ENCODE results near the gene RAB29.

Gene RAB29

DNA sequence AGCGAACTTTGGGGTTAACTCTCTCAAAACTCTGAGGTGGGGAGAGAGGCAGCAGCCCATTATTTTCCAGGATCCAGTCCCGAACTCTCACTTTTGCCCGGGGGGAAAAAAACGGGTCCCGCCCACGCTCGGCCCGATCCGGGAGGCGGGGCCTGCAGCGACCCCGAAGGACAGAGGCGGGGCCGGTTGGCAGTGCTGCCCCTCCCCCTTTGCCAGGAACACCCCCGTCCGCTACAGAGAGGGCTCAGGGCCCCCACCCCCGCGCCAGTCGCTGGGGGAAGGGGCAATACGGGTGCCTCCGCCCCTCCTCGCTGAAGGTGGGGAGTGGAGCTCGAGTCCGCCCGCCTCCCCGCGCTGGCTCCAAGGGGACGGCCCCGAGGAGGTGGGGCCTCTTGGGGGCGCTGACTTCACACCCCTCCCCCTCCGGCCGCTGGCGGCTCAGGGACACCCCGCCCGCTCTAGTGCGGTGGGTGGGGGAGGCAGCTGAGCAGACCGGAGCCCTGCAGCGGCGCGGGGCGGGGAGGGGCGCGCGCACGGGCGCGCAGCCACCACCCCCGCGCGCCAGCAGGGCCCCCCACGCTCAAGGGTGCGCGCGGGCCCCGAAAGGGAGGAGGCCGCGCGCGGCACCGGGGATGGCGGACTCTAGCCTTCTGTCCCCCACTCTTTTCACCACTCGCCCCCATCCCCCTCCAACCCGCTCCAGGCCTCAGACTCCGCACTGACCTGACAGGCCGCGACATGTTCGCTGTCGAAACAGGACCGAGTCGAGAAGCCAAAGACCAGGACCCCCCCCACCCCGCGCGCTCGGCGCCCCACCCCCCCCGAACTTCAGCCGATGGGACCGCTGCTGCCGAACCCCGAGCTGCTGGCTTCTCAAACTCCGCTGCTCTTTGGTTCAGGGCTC lies 25.8 kb downstream of the RAB29 start:
- Histone ChIP-seq H3K36me3 (ENCODE audit: control insufficient read depth in 2 of 2, insufficient read depth in 2 of 2, low read length in 2 of 2) (peaks cover 0 to 5% of the 10 kb centered on the region in 2 donors), H3K27me3 (ENCODE audit: control insufficient read depth in 2 of 2, insufficient read depth in 2 of 2, low read length in 2 of 2) (no peaks in the 10 kb centered on the region), H3K9me3 (ENCODE audit: control insufficient read depth in 2 of 2, low read length in 2 of 2) (no peaks in the 10 kb centered on the region), H3K4me1 (ENCODE audit: control insufficient read depth in 2 of 2, insufficient read depth in 2 of 2, low read length in 2 of 2) (peaks cover 14 to 22% of the 10 kb centered on the region in 2 donors), H3K9ac (ENCODE audit: low read depth in 1 of 2, low read length in 2 of 2) (peak overlapping the region; percentile 71 to 93), H3K27ac (ENCODE audit: low read depth in 2 of 2, low read length in 2 of 2) (peak overlapping the region; percentile 97 to 98), H3K4me3 (ENCODE audit: low read length in 2 of 2) (peak overlapping the region; percentile 75 to 82)

DNA sequence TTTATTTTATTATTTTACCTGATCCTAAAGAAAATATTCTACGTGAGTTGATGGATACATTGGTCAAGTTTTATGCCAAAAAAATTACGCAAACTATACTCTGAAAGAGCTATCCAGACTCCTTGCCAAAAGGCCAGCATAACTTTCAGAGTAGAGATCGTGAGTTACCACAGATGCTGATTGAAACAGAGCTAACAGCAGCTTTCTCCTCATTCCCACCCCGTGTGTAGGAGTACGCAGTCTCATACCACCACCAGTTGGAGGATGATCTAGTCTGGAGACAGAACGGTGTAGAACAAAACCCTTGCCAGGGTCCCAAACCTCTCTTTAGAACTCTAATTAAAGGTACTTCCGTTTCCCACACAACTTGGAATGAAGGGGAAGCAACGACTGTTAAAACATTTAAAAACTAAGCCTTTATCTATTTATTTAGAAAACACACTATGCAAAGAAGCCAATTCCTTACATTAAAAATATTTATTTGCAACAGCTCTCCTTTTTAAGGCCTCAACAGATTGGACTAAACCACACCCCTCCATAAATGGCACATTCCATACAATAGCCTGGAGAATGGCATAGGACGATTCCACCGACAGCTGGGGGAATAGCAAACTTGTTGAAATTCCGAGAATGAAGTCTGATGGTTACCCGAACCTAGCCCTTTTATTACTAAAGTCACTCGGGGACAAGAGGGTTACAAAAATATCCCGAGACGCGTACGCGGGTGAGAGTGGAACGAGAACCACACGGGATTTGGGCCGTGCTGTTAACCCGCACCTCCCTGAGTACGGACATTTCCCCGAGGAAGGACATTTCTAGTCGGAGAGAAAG lies 26.7 kb downstream of the RAB29 start:
- H3K27ac ChIP-seq (ENCODE audit: low read depth in 2 of 2, low read length in 2 of 2), result peak overlapping the region; percentile 97 to 98
- H3K9ac ChIP-seq (ENCODE audit: low read depth in 1 of 2, low read length in 2 of 2), result peak overlapping the region; percentile 71 to 73
- peaks cover 14 to 22% of the 10 kb centered on the region in 2 donors for H3K4me1 ChIP-seq (ENCODE audit: control insufficient read depth in 2 of 2, insufficient read depth in 2 of 2, low read length in 2 of 2)
- H3K36me3 ChIP-seq (ENCODE audit: control insufficient read depth in 2 of 2, insufficient read depth in 2 of 2, low read length in 2 of 2), result peaks cover 0 to 5% of the 10 kb centered on the region in 2 donors
- no peaks in the 10 kb centered on the region for H3K9me3 ChIP-seq (ENCODE audit: control insufficient read depth in 2 of 2, low read length in 2 of 2)
- no peaks in the 10 kb centered on the region for H3K27me3 ChIP-seq (ENCODE audit: control insufficient read depth in 2 of 2, insufficient read depth in 2 of 2, low read length in 2 of 2)
- peak overlapping the region; percentile 75 to 82 for H3K4me3 ChIP-seq (ENCODE audit: low read length in 2 of 2)

DNA sequence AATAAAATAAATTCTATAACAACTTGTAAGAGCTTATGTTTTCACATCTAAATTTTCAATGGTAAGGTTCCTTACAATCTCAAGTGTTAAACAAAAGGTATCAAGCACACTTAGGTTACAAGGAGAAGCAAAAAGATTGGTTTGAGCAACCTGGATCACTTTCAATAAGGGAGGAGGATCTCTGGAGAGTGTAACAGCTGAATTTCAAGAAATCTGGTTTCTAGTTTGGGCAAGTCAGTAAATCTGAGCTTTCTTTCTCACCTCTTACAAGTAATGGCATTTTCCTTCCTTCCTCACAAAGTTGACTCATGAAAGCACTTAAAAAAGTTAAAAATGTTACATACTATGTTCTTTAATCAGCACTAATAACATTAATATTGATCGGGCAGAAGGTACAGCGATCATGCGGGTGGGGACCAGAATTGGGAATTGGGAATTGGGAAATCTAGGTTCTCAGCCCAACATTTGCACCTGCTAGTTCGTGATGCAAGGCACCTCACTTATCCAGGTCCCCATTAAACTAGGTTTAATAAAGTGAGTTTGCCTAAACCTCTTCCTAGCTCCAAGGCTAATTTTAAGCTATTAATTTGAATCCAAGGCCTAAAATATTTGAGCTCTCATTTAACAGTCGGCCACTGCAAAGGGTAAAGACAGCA lies 28.4 kb downstream of the RAB29 start:
- peaks cover 14 to 22% of the 10 kb centered on the region in 2 donors for H3K4me1 ChIP-seq (ENCODE audit: control insufficient read depth in 2 of 2, insufficient read depth in 2 of 2, low read length in 2 of 2)
- H3K27me3 ChIP-seq (ENCODE audit: control insufficient read depth in 2 of 2, insufficient read depth in 2 of 2, low read length in 2 of 2), result no peaks in the 10 kb centered on the region
- H3K27ac ChIP-seq (ENCODE audit: low read depth in 2 of 2, low read length in 2 of 2), result no peak overlapping the region
- H3K4me3 ChIP-seq (ENCODE audit: low read length in 2 of 2), result peak overlapping the region in 1 of 2 donors; percentile 2
- peaks cover 0 to 5% of the 10 kb centered on the region in 2 donors for H3K36me3 ChIP-seq (ENCODE audit: control insufficient read depth in 2 of 2, insufficient read depth in 2 of 2, low read length in 2 of 2)
- H3K9ac ChIP-seq (ENCODE audit: low read depth in 1 of 2, low read length in 2 of 2), result no peak overlapping the region
- H3K9me3 ChIP-seq (ENCODE audit: control insufficient read depth in 2 of 2, low read length in 2 of 2), result no peaks in the 10 kb centered on the region

DNA sequence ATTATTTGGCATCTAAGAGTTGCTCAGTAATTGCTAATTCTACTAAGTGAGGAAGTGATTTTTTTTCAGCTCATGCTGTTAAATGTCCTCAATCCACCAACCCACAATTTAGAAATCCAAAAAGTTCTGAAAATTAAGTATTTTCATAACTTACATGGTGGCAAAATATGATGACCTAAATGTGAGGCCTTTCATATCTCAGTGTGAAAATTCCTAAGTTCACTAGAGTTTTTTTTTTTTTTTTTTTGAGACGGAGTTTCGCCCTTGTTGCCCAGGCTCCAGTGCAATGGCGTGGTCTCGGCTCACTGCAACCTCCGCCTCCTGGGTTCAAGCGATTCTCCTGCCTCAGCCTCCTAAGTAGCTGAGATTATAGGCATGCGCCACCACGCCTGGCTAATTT lies 30.9 kb downstream of the RAB29 start:
- Histone ChIP-seq H3K4me3 (ENCODE audit: low read length in 2 of 2) (no peak overlapping the region), H3K27ac (ENCODE audit: low read depth in 2 of 2, low read length in 2 of 2) (no peak overlapping the region), H3K27me3 (ENCODE audit: control insufficient read depth in 2 of 2, insufficient read depth in 2 of 2, low read length in 2 of 2) (no peaks in the 10 kb centered on the region), H3K36me3 (ENCODE audit: control insufficient read depth in 2 of 2, insufficient read depth in 2 of 2, low read length in 2 of 2) (peaks cover 0 to 5% of the 10 kb centered on the region in 2 donors), H3K9me3 (ENCODE audit: control insufficient read depth in 2 of 2, low read length in 2 of 2) (no peaks in the 10 kb centered on the region), H3K9ac (ENCODE audit: low read depth in 1 of 2, low read length in 2 of 2) (no peak overlapping the region), H3K4me1 (ENCODE audit: control insufficient read depth in 2 of 2, insufficient read depth in 2 of 2, low read length in 2 of 2) (peaks cover 17% of the 10 kb centered on the region in 2 donors)

DNA sequence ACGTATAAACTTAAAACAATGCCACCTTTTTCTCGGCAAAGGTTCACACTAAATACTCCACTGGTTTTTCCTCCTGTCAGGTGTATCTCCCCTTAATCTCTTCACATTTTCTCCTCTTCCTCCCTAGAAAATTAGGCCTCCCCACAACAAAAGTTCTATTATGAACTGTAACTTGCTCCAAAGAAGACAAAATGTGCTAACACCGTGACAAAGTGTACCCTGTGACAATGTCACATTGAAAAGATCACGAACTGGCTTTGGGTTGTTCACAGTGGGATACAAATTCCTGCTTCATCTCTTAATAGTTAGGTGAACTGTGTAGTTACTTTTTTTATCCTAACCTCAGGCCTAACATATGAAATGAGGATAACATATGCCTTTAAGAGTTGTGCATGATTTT lies 31.3 kb downstream of the RAB29 start:
- no peaks in the 10 kb centered on the region for H3K27me3 ChIP-seq (ENCODE audit: control insufficient read depth in 2 of 2, insufficient read depth in 2 of 2, low read length in 2 of 2)
- H3K9ac ChIP-seq (ENCODE audit: low read depth in 1 of 2, low read length in 2 of 2), result no peak overlapping the region
- H3K27ac ChIP-seq (ENCODE audit: low read depth in 2 of 2, low read length in 2 of 2), result no peak overlapping the region
- H3K4me1 ChIP-seq (ENCODE audit: control insufficient read depth in 2 of 2, insufficient read depth in 2 of 2, low read length in 2 of 2), result peaks cover 17 to 18% of the 10 kb centered on the region in 2 donors
- H3K4me3 ChIP-seq (ENCODE audit: low read length in 2 of 2), result no peak overlapping the region
- no peaks in the 10 kb centered on the region for H3K9me3 ChIP-seq (ENCODE audit: control insufficient read depth in 2 of 2, low read length in 2 of 2)
- H3K36me3 ChIP-seq (ENCODE audit: control insufficient read depth in 2 of 2, insufficient read depth in 2 of 2, low read length in 2 of 2), result peaks cover 0 to 5% of the 10 kb centered on the region in 2 donors

DNA sequence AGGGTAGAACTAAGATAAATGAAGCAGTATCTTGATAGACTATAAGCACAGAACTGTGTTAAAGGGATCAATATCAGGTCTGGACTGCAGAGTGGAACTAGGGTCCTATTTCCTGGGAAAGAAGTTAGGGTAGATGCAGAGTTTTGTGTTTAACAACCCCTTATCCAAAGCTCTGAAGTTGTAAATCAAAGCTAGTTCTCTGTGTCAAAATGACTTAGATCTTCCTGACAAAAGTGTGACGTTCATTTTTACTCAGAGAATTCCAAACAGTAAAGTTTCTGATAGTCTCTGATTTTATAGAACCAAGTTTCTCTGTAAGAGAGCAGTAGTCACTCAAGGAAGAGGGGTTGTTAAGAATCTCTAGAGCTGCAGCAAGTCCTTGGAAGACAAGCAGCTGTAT lies 33.6 kb downstream of the RAB29 start:
- H3K27me3 ChIP-seq (ENCODE audit: control insufficient read depth in 2 of 2, insufficient read depth in 2 of 2, low read length in 2 of 2), result no peaks in the 10 kb centered on the region
- H3K9me3 ChIP-seq (ENCODE audit: control insufficient read depth in 2 of 2, low read length in 2 of 2), result no peaks in the 10 kb centered on the region
- H3K4me3 ChIP-seq (ENCODE audit: low read length in 2 of 2), result no peak overlapping the region
- H3K4me1 ChIP-seq (ENCODE audit: control insufficient read depth in 2 of 2, insufficient read depth in 2 of 2, low read length in 2 of 2), result peaks cover 2 to 6% of the 10 kb centered on the region in 2 donors
- H3K27ac ChIP-seq (ENCODE audit: low read depth in 2 of 2, low read length in 2 of 2), result no peak overlapping the region
- no peak overlapping the region for H3K9ac ChIP-seq (ENCODE audit: low read depth in 1 of 2, low read length in 2 of 2)
- peaks cover 0 to 5% of the 10 kb centered on the region in 2 donors for H3K36me3 ChIP-seq (ENCODE audit: control insufficient read depth in 2 of 2, insufficient read depth in 2 of 2, low read length in 2 of 2)

DNA sequence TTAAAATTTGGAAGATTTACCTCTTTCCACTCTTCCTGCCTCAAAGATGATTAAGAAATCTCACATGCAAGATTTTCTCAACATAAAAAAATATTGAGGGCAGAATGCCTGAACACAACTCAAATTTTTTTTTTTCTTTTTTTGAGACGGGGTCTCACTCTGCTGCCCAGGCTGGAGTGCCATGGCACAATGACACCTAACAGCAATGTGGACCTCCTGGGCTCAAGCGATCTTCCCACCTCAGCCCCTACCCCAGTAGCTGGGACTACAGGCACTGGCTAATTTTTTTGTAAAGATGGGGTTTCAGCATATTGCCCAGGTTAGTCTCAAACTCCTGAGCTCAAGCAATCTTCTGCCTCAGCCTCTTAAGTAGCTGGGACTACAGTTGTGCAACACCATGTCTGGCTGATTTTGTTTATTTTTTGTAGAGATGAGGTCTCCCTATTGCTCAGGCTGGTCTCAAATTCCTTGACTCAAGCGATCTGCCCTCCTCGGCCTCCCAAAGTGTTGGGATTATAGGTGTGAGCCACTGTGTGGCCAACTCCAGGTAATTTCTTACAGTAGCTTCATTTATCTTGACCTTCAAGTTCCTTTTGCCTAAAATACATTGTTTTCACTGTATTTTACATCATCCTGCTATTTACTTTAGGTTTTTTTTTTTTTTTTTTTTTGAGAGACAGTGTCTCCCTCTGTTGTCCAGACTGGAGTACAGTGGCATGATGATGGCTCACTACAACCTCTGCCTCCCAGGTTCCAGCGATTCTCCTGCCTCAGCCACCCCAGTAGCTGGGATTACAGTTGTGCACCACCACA lies 35.7 kb downstream of the RAB29 start:
- H3K9ac ChIP-seq (ENCODE audit: low read depth in 1 of 2, low read length in 2 of 2), result no peak overlapping the region
- H3K9me3 ChIP-seq (ENCODE audit: control insufficient read depth in 2 of 2, low read length in 2 of 2), result no peaks in the 10 kb centered on the region
- peaks cover 4 to 7% of the 10 kb centered on the region in 2 donors for H3K36me3 ChIP-seq (ENCODE audit: control insufficient read depth in 2 of 2, insufficient read depth in 2 of 2, low read length in 2 of 2)
- no peaks in the 10 kb centered on the region for H3K27me3 ChIP-seq (ENCODE audit: control insufficient read depth in 2 of 2, insufficient read depth in 2 of 2, low read length in 2 of 2)
- peaks cover 0 to 4% of the 10 kb centered on the region in 2 donors for H3K4me1 ChIP-seq (ENCODE audit: control insufficient read depth in 2 of 2, insufficient read depth in 2 of 2, low read length in 2 of 2)
- no peak overlapping the region for H3K27ac ChIP-seq (ENCODE audit: low read depth in 2 of 2, low read length in 2 of 2)
- no peak overlapping the region for H3K4me3 ChIP-seq (ENCODE audit: low read length in 2 of 2)

DNA sequence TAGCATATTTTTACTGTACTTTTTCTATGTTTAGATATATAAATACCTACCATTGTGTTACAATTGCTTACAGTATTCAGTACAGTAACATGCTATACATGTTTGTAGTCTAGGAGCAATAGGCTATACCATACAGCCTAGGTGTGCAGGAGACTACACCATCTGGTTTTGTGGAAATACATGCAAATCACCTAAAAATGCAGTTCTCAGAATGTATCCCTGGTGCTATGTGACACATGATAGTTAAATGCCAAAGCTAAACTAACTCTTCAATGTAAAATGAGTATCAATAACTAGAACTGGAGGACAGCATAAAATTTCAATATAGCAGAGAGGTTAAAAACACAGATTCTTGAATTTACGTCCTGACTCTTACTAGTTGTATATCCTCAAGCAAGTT lies 40.1 kb downstream of the RAB29 start:
- Histone ChIP-seq H3K4me1 (ENCODE audit: control insufficient read depth in 2 of 2, insufficient read depth in 2 of 2, low read length in 2 of 2) (peaks cover 0 to 4% of the 10 kb centered on the region in 2 donors), H3K9ac (ENCODE audit: low read depth in 1 of 2, low read length in 2 of 2) (no peak overlapping the region), H3K27me3 (ENCODE audit: control insufficient read depth in 2 of 2, insufficient read depth in 2 of 2, low read length in 2 of 2) (no peaks in the 10 kb centered on the region), H3K27ac (ENCODE audit: low read depth in 2 of 2, low read length in 2 of 2) (no peak overlapping the region), H3K9me3 (ENCODE audit: control insufficient read depth in 2 of 2, low read length in 2 of 2) (no peaks in the 10 kb centered on the region), H3K36me3 (ENCODE audit: control insufficient read depth in 2 of 2, insufficient read depth in 2 of 2, low read length in 2 of 2) (peaks cover 4 to 7% of the 10 kb centered on the region in 2 donors), H3K4me3 (ENCODE audit: low read length in 2 of 2) (no peak overlapping the region)

DNA sequence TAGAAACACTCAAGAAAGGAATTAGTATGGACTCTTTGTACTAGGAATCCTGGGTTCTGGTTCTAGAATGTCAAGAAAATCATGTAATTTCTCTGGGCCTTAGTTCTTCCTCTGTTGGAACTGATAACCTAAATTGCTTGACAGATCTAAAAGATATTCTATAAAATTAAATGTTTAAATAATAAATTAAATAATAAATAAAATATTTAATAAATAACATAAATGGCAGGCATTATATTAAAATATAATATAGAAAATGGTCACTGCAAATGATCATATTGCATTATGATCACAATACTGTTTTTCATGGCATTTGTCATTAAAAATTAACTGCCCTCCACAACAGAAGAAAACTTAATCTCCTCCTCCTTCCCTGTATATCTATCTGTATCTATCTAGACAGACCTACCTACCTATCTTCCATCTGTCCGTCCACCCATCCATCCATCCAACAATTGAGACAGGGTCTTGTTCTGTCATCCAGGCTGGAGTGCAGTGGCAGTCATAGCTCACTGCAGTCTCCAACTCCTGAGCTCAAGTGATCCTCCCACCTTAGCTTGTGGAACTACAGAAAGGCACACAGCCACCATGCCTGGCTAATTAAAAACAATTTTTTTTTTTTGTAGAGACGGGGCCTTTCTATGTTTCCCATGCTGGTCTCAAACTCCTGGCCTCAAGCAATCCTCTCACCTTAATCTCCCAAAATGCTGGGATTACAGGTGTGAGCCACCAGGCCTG lies 41.7 kb downstream of the RAB29 start:
- no peak overlapping the region for H3K4me3 ChIP-seq (ENCODE audit: low read length in 2 of 2)
- H3K27ac ChIP-seq (ENCODE audit: low read depth in 2 of 2, low read length in 2 of 2), result no peak overlapping the region
- peaks cover 4 to 7% of the 10 kb centered on the region in 2 donors for H3K36me3 ChIP-seq (ENCODE audit: control insufficient read depth in 2 of 2, insufficient read depth in 2 of 2, low read length in 2 of 2)
- no peaks in the 10 kb centered on the region for H3K9me3 ChIP-seq (ENCODE audit: control insufficient read depth in 2 of 2, low read length in 2 of 2)
- no peaks in the 10 kb centered on the region for H3K4me1 ChIP-seq (ENCODE audit: control insufficient read depth in 2 of 2, insufficient read depth in 2 of 2, low read length in 2 of 2)
- no peaks in the 10 kb centered on the region for H3K27me3 ChIP-seq (ENCODE audit: control insufficient read depth in 2 of 2, insufficient read depth in 2 of 2, low read length in 2 of 2)
- H3K9ac ChIP-seq (ENCODE audit: low read depth in 1 of 2, low read length in 2 of 2), result no peak overlapping the region
